Measurements from ENCODE around the gene CD40.
A peak's percentile ranks its signal among the peaks of the same experiment; 100 is the strongest.
"Not testable (repeated sequence)": the region's sequence is repeated elsewhere in the genome, so short reads cannot be mapped to it uniquely, and the experiment has no call there.

CD40 gene

GRCh38 chr20:46083101-46083500 lies 35.0 kb upstream of the CD40 start:
- Histone ChIP-seq H3K4me1 (ENCODE audit: control insufficient read depth, insufficient read depth, low read length, poor library complexity, severe bottlenecking) (peaks cover 13% of the 10 kb centered on the region), H3K27ac (ENCODE audit: insufficient read depth, low read length, poor library complexity, severe bottlenecking) (no peak overlapping the region), H3K27me3 (replicated peaks; ENCODE audit: control insufficient read depth, insufficient read depth, low read length, poor library complexity, severe bottlenecking) (no peaks in the 10 kb centered on the region), H3K4me3 (ENCODE audit: insufficient read depth, low read depth, low read length, poor library complexity, severe bottlenecking) (no peak overlapping the region), H3K9me3 (ENCODE audit: control insufficient read depth, low read length) (no peaks in the 10 kb centered on the region), H3K36me3 (ENCODE audit: control insufficient read depth, insufficient read depth, low read length) (peaks cover 15% of the 10 kb centered on the region)
- no peak for DNase-seq

GRCh38 chr20:46083531-46084061 lies 34.5 kb upstream of the CD40 start:
- Histone ChIP-seq H3K4me3 (ENCODE audit: insufficient read depth, low read depth, low read length, poor library complexity, severe bottlenecking) (no peak overlapping the region), H3K27me3 (replicated peaks; ENCODE audit: control insufficient read depth, insufficient read depth, low read length, poor library complexity, severe bottlenecking) (no peaks in the 10 kb centered on the region), H3K9me3 (ENCODE audit: control insufficient read depth, low read length) (no peaks in the 10 kb centered on the region), H3K36me3 (ENCODE audit: control insufficient read depth, insufficient read depth, low read length) (peaks cover 10% of the 10 kb centered on the region), H3K27ac (ENCODE audit: insufficient read depth, low read length, poor library complexity, severe bottlenecking) (no peak overlapping the region), H3K4me1 (ENCODE audit: control insufficient read depth, insufficient read depth, low read length, poor library complexity, severe bottlenecking) (peaks cover 18% of the 10 kb centered on the region)
- no peak for DNase-seq

DNA sequence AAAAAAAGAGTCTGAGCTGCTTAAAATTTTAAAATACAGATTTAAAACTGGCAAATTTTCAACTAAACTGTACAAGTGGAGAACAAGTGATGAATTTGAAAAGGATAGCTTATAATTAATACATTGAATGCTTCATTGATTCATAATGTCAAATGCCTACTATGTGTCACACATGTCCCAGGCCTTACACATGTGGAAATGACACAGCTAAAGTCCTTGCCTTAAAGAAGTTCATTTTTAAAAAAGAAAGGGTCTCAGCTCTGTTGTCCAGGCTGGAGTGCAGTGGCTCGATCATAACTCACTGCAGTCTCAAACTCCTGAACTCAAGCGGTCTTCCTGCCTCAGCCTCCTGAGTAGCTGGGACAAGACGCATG lies 33.3 kb upstream of the CD40 start:
- H3K27ac ChIP-seq (ENCODE audit: insufficient read depth, low read length, poor library complexity, severe bottlenecking): no peak overlapping the region
- H3K27me3 ChIP-seq (replicated peaks; ENCODE audit: control insufficient read depth, insufficient read depth, low read length, poor library complexity, severe bottlenecking): no peaks in the 10 kb centered on the region
- DNase-seq: no peak
- H3K36me3 ChIP-seq (ENCODE audit: control insufficient read depth, insufficient read depth, low read length): no peaks in the 10 kb centered on the region
- peaks cover 23% of the 10 kb centered on the region for H3K4me1 ChIP-seq (ENCODE audit: control insufficient read depth, insufficient read depth, low read length, poor library complexity, severe bottlenecking)
- no peaks in the 10 kb centered on the region for H3K9me3 ChIP-seq (ENCODE audit: control insufficient read depth, low read length)
- H3K4me3 ChIP-seq (ENCODE audit: insufficient read depth, low read depth, low read length, poor library complexity, severe bottlenecking): no peak overlapping the region

- H3K27ac ChIP-seq (ENCODE audit: insufficient read depth, low read length, poor library complexity, severe bottlenecking): no peak overlapping the region
- peaks cover 26% of the 10 kb centered on the region for H3K4me1 ChIP-seq (ENCODE audit: control insufficient read depth, insufficient read depth, low read length, poor library complexity, severe bottlenecking)
- DNase-seq: no peak
- no peak overlapping the region for H3K4me3 ChIP-seq (ENCODE audit: insufficient read depth, low read depth, low read length, poor library complexity, severe bottlenecking)
- no peaks in the 10 kb centered on the region for H3K9me3 ChIP-seq (ENCODE audit: control insufficient read depth, low read length)
- no peaks in the 10 kb centered on the region for H3K27me3 ChIP-seq (replicated peaks; ENCODE audit: control insufficient read depth, insufficient read depth, low read length, poor library complexity, severe bottlenecking)
- no peaks in the 10 kb centered on the region for H3K36me3 ChIP-seq (ENCODE audit: control insufficient read depth, insufficient read depth, low read length)
Observed at GRCh38 chr20:46085179-46085851, 32.8 kb upstream of the CD40 start.

DNA sequence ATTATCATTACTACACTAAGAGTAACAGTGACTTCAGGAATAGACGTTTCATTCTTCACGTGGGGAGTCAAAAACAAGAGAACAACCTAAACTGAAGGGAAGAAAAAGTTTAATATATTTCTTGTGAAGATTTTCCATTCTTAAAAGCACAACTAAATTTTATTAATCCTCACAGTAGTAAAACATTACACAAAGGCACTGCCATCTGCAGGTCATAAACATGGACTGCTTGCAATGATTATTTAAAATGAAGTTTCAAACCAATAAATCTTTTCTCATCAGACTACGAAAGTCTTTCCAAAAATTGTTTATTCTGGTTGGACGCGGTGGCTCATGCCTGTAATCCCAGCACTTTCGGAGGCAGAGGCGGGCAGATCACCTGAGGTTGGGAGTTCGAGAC lies 31.0 kb upstream of the CD40 start:
- Histone ChIP-seq H3K36me3 (ENCODE audit: control insufficient read depth, insufficient read depth, low read length) (no peaks in the 10 kb centered on the region), H3K27me3 (replicated peaks; ENCODE audit: control insufficient read depth, insufficient read depth, low read length, poor library complexity, severe bottlenecking) (no peaks in the 10 kb centered on the region), H3K27ac (ENCODE audit: insufficient read depth, low read length, poor library complexity, severe bottlenecking) (no peak overlapping the region), H3K9me3 (ENCODE audit: control insufficient read depth, low read length) (no peaks in the 10 kb centered on the region), H3K4me1 (ENCODE audit: control insufficient read depth, insufficient read depth, low read length, poor library complexity, severe bottlenecking) (peaks cover 23% of the 10 kb centered on the region), H3K4me3 (ENCODE audit: insufficient read depth, low read depth, low read length, poor library complexity, severe bottlenecking) (no peak overlapping the region)
- no peak for DNase-seq

- H3K4me1 ChIP-seq (ENCODE audit: control insufficient read depth, insufficient read depth, low read length, poor library complexity, severe bottlenecking): peaks cover 23% of the 10 kb centered on the region
- DNase-seq: no peak
- H3K27ac ChIP-seq (ENCODE audit: insufficient read depth, low read length, poor library complexity, severe bottlenecking): peak overlapping the region; percentile 81
- peak overlapping the region; percentile 80 for H3K4me3 ChIP-seq (ENCODE audit: insufficient read depth, low read depth, low read length, poor library complexity, severe bottlenecking)
- H3K36me3 ChIP-seq (ENCODE audit: control insufficient read depth, insufficient read depth, low read length): no peaks in the 10 kb centered on the region
- H3K27me3 ChIP-seq (replicated peaks; ENCODE audit: control insufficient read depth, insufficient read depth, low read length, poor library complexity, severe bottlenecking): no peaks in the 10 kb centered on the region
- H3K9me3 ChIP-seq (ENCODE audit: control insufficient read depth, low read length): no peaks in the 10 kb centered on the region
Observed at GRCh38 chr20:46088409-46089166, 29.5 kb upstream of the CD40 start.

GRCh38 chr20:46089167-46089416 lies 29.0 kb upstream of the CD40 start:
- Histone ChIP-seq H3K9me3 (ENCODE audit: control insufficient read depth, low read length) (no peaks in the 10 kb centered on the region), H3K36me3 (ENCODE audit: control insufficient read depth, insufficient read depth, low read length) (no peaks in the 10 kb centered on the region), H3K27ac (ENCODE audit: insufficient read depth, low read length, poor library complexity, severe bottlenecking) (peak overlapping the region; percentile 81), H3K4me3 (ENCODE audit: insufficient read depth, low read depth, low read length, poor library complexity, severe bottlenecking) (peak overlapping the region; percentile 80), H3K4me1 (ENCODE audit: control insufficient read depth, insufficient read depth, low read length, poor library complexity, severe bottlenecking) (peaks cover 23% of the 10 kb centered on the region), H3K27me3 (replicated peaks; ENCODE audit: control insufficient read depth, insufficient read depth, low read length, poor library complexity, severe bottlenecking) (no peaks in the 10 kb centered on the region)
- peak in 2 of 3 donors; percentile 34 to 42 for DNase-seq

- DNase-seq: peak; percentile 83 to 89 (median 87)
- peak within 1 kb of the TSS; percentile 81 for H3K27ac ChIP-seq (ENCODE audit: insufficient read depth, low read length, poor library complexity, severe bottlenecking)
- H3K4me1 ChIP-seq (ENCODE audit: control insufficient read depth, insufficient read depth, low read length, poor library complexity, severe bottlenecking): peaks cover 23% of the 10 kb centered on the region
- peaks cover 3% of the 10 kb centered on the region for H3K27me3 ChIP-seq (replicated peaks; ENCODE audit: control insufficient read depth, insufficient read depth, low read length, poor library complexity, severe bottlenecking)
- H3K36me3 ChIP-seq (ENCODE audit: control insufficient read depth, insufficient read depth, low read length): no peaks in the 10 kb centered on the region
- no peaks in the 10 kb centered on the region for H3K9me3 ChIP-seq (ENCODE audit: control insufficient read depth, low read length)
- H3K4me3 ChIP-seq (ENCODE audit: insufficient read depth, low read depth, low read length, poor library complexity, severe bottlenecking): peak within 1 kb of the TSS; percentile 80
Observed at GRCh38 chr20:46089417-46090388, 28.4 kb upstream of the CD40 start, which contains the start of gene NCOA5. Gene NCOA5 (minus strand): TSS chr20:46089962. CDS start chr20:46079424, 10,538 bp downstream.

GRCh38 chr20:46091622-46092535 lies 26.2 kb upstream of the CD40 start:
- not testable (repeated sequence) for H3K4me3 ChIP-seq (ENCODE audit: insufficient read depth, low read depth, low read length, poor library complexity, severe bottlenecking); H3K27me3 ChIP-seq (replicated peaks; ENCODE audit: control insufficient read depth, insufficient read depth, low read length, poor library complexity, severe bottlenecking); H3K27ac ChIP-seq (ENCODE audit: insufficient read depth, low read length, poor library complexity, severe bottlenecking); H3K36me3 ChIP-seq (ENCODE audit: control insufficient read depth, insufficient read depth, low read length); DNase-seq; H3K9me3 ChIP-seq (ENCODE audit: control insufficient read depth, low read length)
- peaks cover 23% of the 10 kb centered on the region for H3K4me1 ChIP-seq (ENCODE audit: control insufficient read depth, insufficient read depth, low read length, poor library complexity, severe bottlenecking)
